8988T (cell line): ENCODE data around the gene SF3B3.
"Not testable (repeated sequence)": the region's sequence is repeated elsewhere in the genome, so short reads cannot be mapped to it uniquely, and the experiment has no call there.

ENCODE experiments used
- DNase-seq: peaks from one replicate; pipeline ENCODE4 v3.0.0; 2011

Gene SF3B3

DNA sequence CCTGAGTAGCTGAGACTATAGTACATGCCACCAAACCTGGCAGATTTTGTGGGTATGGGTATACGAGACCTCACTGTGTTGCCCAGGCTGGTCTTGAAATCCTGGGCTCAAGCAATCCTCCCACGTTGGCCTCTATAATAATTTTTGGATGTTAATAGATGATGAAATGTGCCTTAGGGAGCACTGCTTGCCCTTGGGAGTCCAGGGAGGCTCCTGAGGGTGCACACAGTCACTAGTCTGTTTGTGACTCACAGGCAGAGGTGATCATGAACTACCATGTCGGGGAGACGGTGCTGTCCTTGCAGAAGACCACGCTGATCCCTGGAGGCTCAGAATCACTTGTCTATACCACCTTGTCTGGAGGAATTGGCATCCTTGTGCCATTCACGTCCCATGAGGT, 46.1 kb downstream of the SF3B3 start:
- DNase-seq, result no peak

DNA sequence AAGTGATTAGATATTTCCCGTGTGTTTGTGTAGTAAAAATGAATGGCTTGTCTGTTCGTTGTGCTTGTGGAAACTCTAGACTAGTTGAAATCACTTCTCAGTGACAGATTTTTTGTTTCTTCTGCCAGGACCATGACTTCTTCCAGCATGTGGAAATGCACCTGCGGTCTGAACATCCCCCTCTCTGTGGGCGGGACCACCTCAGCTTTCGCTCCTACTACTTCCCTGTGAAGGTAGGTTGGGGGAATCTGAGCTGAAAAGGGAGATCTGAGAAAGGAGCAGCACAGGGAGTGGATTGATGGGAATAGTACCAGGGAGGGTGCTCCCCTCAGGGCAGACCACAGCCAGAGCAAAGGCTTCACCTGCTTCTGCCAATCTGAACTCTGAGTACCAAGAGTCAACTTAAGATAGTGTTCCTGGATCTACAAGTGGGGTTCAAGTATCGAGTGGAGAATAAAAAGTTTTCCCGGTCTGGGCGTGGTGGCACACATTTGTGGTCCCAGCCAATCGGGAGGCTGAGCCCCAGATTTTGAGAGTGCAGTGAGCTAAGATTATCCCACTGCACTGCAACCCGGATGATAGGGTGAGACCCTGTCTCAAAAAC, 47.5 kb downstream of the SF3B3 start:
- no peak for DNase-seq

DNA sequence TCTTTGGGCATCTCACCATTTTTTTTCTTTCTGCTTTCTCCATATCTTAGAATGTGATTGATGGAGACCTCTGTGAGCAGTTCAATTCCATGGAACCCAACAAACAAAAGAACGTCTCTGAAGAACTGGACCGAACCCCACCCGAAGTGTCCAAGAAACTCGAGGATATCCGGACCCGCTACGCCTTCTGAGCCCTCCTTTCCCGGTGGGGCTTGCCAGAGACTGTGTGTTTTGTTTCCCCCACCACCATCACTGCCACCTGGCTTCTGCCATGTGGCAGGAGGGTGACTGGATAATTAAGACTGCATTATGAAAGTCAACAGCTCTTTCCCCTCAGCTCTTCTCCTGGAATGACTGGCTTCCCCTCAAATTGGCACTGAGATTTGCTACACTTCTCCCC, 48.0 kb downstream of the SF3B3 start:
- no peak for DNase-seq

DNA sequence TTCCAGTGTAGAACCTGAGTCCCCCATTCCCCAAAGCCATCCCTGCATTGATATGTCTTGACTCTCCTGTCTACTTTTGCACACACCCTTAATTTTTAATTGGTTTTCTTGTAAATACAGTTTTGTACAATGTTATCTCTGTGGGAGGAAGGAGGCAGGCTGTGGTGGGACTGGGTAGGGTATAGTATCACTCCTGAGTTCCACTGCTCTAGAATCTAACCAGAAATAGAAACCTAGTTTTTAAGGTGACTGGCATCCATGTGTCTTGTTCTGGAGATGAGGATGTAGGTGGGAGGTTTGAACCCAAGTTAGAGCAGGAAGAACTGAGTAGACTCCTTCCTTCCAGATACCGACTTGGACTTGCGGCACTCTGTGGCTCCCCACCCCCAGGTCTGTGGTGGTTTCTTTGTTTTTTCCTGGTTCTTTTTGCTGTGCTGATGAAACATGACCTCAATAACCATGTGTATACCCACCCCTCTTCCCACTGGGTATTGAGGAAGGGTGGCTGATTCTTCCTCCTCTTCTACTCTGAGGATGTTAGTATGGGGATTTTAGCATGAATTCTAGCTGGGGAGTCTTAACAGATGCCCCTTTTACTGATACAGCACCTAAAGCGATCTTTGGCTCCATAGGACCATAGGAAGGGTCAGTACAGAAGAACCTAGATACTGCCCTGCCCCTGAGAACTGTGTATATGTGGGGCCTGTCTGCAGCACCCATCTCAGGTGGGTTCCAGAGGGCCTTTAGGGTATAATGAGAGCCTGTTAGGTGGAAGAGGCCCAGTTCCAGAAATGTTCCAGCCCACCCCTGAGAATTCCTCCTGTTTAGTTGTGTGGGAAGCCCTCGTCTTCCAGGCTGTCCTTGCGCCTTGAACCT, 48.7 kb downstream of the SF3B3 start:
- DNase-seq, result no peak

DNA sequence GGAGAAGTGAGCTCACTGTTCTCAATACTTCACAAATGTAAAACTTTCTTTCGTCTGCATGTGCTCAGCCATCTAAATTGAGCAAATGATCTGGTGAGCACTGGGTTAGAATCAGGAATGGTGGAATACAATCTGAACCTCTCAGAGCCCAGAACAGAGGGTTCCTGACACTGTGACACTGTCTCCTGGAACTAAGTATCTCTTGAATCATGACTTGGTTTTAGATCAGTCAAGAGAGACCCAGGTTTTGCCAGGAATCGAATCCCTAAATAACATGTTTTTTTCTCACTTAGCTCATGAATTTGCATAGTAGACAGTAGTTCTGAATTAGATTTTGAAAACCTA, 49.3 kb downstream of the SF3B3 start:
- no peak for DNase-seq

DNA sequence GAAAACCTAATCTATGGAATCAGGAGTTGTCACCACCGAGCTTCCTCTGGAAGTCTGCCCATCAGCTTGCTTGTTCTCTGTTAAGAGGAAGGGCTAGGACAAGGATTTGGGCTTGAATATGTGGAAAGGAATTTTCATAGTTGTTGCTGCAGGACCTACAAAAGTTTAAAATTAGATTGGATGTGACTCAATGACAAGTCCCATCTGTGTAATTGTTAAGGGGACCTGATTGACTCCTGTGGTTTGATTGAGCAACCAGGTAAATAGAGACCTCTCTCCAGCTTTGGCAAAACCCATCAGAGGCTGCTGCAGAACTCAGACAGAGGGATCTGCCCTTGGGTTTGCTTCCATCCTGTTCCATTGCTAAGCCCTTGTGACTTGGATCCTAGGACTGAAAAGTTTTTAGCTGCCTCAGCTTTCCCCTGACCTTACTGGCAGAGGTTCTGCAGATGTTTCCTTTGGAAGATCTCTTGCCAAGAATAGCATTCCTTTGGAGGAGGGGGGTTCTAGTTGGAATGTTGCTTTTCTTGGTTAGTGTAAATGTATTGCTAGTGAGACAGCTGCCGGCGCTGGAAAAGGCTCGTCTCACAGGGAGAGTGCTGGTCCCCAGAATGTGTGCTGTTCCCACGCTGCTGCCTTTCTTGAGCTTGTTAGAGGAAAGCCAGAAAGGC, 50.0 kb downstream of the SF3B3 start:
- no peak for DNase-seq

DNA sequence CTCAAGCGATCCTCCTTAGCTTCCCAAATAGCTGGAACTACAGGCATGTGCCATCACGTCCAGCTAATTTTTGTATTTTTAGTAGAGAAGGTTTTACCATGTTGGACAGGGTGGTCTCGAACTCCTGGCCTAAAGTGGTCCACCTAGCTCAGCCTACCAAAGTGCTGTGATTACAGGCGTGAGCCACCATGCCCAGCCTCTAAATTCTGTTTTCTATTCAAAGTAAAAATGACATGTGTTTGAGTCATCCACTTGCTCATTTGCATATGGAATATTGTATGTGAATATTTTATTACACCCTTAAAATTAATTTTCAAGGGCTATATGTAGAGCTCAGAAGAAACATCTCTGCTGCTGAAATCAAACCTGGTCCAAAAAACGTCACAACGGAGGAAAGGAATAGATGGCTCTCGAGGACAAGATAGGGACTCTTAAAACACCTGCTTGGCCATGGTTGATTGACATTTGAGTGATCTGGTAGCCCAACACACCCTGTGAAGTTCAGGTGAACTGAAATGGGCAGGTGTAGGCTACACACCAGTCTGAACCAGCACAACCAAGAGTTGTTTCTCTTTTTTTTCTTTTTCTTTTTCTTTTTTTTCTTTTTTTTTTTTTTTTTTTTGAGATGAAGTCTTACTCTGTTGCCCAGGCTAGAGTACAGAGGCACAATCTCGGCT, 51.1 kb downstream of the SF3B3 start:
- no peak for DNase-seq

DNA sequence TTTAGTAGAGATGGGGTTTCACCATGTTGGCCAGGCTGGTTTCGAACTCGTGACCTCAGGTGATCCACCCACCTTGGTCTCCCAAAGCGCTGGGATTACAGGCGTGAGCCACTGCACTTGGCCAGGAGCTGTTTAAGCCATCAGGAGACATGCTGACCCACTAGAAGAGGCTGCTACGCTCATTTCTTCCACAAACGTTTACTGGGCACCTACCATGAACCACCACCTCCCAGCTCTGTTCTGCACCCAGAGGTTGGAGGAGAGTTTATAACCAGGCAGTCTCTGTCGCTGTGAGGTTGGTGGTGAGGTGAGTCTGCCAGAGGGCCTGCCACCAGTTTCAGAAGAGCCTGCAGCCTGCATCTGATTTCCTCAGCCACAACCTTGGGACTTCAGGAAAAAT, 51.8 kb downstream of the SF3B3 start:
- DNase-seq, result no peak

DNA sequence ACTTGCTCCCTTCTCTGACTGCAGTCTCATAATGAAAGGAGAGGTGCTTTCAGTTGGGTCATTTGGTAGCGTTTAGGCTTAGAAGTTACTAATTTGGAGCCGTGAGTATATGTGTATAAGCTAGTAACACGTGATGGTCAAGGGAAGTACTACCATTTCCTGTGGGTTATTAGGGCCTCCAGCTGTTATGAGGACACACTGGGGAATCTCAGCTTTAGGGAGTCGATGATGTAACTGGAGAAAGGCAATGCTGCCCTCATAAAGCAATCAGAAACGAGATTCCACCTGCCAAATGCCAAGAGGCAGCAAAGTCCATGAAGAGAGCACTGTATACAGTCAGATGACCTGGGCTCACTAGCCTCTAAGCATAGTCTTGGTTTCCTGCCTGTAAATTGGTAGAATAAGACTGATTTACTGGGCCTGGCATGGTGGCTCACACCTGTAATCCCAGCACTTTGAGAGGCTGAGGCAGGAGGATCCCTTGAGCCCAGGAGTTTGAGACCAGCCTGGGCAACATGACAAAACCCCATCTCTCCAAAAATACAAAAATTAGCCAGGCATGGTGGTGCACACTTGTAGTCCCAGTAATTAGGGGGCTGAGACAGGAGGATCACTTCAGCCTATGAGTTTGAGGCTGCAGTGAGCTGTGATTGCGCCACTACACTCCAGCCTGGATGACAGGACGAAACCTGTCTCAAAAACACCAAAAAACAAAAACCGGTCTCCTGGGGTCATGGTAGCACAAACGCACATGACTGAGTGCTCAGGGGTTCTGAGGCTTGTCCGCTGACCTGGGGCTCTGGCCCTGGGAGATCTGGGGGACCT, 53.0 kb downstream of the SF3B3 start:
- DNase-seq, result no peak

DNA sequence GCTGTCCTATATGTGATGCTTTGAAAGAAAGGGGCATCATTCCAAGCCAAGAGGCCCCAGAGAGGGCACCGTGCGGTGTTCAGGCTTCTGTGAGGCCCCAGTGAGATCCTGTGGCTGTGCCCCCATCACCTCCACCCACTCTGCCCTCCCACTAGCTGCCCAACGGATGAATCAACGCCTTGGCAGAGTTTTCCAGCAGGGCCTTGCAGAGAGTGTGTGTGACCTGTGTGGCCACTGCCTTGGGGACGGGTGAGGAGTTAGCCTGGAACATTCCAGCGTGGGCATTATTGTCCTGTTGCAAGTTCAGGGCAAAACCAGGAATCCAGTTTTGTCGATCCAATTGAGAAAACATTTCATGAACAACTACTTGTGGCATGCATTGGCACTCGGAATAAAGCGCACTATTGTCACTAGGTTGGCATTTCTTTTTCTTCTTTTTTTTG, 53.7 kb downstream of the SF3B3 start:
- DNase-seq, result no peak

DNA sequence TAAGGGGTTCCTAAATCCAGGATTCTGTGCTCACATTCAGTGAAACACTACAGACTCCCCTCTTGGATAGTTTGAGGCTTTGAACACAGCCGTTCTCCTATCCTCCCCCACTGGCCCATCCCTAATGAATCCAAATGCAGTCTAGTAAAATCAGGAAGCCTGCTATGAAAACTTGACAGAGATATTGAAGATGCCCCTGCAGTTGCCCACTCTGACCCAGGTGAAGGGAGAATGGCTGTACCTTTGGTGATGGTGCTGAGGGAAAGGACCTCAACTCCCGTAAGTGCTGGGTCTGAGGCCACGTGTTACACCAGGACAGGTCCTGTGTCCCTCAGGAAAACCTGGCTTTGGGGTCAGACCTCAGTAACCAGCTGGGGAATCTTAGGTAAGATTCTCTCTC, 54.4 kb downstream of the SF3B3 start:
- DNase-seq, result no peak

DNA sequence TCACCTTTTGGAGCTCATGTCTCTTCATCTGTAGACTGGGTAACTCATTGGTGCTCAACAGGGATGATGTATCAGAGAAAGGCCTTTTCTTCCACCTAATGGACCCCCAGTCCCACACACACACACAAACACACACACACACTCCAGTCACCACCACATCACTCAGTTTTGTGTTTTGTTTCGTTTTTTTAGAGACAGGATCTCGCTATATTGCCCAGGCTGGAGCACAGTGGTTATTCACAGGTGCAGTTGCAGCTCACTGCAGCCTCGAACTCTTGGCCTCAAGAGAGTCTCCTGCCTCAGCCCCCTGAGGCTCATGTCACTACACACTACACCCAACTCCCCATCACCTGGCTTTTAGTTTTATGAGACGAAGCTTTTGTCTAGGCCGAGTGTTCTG, 55.6 kb downstream of the SF3B3 start:
- no peak for DNase-seq

DNA sequence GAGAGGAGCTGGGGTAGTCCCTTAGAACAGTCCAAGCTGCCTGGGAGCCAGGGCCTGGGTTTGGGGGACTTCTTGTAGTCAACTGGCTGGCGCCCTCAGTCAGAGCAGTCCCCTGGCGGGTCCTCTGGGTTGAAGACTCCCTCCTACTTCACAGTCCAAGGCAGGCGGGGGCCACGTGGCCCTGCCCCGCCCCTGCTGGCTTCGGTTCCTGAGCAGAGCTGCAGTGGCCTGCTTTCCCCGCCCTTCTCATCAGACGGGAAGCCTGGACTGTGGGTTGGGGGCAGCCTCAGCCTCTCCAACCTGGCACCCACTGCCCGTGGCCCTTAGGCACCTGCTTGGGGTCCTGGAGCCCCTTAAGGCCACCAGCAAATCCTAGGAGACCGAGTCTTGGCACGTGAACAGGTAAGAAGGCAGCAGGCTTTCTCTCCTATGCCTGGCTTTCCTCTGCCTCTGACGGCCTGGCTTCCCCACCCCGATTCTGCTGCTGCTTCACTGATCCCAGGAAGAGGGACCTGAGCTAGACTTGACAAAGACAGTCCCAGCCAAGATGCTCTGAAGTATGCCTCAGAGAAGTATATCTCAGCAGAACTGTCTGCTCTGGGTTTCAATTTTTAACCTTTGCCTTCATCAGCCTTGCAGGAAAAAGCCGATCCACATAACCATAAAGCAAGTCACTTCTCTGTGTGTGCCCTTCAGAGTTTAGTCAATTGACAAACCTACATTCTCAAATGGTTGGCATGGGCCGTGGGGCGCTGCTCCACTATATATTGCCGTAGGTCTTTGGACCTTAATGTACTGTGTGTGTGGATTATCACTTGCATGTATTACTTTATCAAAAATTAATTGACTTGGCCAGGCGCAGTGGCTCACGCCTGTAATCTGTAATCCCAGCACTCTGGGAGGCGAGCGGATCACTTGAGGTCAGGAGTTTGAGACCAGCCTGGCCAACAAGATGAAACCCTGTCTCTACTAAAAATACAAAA, 56.3 kb downstream of the SF3B3 start:
- no peak for DNase-seq

DNA sequence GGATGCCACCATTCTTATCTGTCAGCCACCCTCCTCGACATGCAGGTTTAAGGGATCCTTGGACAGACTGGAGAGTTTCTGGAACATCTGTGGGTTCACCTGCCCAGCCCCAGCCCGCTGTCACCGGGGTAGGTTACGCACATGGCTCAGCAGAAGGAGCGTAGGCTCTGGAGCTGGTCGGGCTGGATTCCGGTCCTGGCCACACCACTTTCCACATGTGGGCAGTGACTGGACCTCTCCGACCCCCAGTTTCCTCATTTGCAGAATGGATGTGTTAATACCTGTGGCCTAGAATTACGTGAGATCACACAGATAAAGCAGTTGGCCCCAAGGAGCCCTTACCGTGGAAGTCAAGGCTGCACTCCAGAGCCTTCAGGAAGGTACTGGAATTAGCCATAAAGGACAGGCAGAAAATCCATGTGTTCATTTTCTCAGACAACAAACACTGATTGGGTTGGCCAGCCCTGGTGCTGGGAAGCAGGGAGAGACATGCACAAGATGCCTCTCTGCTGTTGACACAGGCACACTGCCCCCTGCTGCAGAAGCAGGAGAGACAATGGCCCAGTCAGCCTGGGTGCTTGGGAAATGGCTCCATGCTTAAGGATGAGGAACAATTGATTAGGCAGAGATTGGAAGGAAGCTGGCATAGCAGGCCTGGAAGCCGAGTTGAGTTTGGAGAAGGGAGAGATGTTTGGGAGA, 58.8 kb downstream of the SF3B3 start:
- DNase-seq, result no peak

DNA sequence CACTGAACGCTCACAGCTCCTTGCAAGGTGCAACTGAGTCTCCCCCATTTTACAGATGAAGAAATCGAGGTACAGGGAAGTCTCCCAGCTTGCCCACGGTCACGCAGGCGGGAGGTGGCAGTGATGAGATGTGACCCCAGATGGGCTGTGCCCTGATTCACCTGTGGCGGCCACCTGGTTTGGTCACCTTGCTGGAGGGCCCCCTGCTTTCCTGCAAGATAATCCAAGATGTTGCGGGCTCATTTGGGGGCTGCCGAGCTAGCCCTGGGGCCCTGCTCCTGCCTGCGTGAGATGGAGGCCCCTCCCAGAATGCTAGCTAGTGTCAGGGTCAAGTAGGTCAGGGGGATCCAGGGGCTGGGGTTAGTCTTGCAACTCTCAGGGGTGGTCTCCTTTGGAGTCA, 63.1 kb downstream of the SF3B3 start:
- no peak for DNase-seq

DNA sequence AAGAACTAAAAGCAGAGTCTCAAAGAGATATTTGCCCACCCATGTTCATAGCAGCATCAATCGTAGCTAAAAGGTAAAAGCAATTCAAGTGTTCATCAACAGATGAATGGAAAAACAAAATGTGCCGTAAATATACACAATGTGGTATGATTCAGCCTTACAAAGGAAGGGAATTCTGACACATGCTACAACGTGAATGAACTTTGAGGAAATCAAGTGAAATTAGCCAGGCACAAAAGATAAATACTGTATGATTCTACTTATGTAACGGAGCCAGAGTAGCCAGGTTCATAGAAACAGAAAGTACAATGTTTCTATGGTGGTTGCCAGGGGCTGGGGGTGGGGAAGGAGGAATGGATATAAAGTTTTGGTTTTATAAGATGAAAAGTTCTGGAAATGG, 64.9 kb downstream of the SF3B3 start:
- no peak for DNase-seq

DNA sequence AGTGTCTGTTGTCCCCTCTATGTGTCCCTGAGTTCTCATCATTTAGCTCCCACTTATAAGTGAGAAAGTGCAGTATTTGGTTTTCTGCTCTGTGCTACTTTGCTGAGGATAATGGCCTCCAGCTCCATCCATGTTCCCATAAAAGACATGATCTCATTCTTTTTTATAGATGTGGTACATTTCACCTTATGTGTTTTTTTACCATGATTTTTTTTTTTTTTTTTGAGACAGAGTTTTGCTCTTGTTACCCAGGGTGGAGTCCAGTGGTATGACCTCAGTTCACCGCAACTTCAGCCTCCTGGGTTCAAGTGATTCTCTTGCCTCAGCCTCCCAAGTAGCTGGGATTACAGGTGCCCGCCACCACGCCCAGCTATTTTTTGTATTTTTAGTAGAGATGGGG, 65.8 kb downstream of the SF3B3 start:
- not testable (repeated sequence) for DNase-seq

DNA sequence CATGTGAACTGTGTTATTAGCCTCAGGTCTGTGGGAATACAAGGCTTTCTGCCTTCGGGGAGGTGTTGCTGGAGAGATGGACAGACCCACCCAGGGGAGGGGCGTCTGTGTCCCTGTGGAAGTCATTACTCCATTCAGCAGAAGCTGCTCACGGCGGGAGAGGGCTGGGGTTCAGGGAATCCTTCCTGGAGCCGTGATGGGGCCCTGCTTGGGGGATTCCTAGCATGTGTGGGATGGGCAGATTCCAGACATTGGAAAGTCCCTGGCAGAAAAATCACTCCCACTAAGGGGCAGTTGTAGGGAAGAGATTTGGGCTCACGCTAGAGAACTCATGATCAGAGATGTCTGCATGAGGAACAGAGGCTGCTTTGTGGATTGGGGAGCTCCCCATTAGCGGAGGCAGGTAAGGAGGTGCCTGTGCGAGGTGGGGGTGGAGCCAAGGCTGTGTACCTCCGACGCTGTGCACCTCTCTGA, 66.4 kb downstream of the SF3B3 start:
- no peak for DNase-seq

DNA sequence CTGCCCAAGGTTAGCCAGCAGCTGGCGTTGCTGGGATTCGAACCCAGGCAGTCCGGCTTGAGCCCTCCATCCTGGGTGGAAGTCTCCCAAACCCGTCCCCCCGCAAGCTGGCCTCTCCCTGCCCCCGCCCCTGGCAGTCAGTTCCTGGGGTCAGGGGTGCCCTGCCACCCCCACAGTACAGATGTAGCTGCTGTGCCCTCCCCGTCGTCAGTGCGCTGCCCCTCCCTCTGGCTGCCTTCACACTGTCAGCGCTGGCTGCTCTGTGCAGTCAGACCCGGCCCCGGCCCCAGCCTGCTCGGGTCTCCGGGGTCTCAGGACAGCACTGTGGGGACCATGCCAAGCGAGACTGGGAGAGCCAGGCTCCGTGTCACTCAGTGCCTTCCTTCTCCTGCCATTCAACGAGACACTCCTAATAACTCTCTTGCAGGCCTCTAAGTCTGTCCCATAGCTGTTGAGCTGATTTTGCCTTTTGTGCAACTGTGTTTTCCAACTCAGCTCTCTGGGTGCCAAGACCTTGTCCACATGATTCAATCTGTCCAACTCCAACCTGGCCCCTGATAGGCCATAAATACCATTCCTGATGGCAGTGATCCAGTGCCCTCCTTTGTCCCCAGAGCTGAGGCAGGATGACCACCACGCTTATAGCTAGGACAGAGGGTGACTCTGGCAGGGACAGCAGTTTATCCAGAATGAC, 67.3 kb downstream of the SF3B3 start:
- no peak for DNase-seq

DNA sequence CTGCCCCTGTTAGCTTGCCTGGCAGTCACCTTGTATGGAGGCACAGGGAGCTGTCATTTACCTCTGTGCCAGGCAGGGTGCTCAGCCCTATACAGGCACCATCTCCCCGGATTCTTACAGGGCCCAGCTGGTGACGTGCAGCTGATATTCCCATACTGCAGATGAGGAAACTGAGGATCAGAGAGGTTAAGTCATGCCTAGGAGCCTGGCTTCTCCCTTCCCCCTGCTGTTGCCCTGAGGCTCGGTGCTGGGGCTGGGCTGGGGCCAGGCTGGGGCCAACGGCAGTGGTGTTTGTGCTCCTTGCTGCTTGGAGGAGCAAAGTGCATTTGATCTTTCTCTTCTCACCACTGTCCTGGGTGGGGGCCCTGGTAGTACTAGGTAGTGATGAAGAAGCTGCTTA, 68.0 kb downstream of the SF3B3 start:
- DNase-seq, result no peak
